OCI-LY1 (cell line): ENCODE results near the gene MGAT3.

Source experiments
- H2AFZ ChIP-seq: fragments of 200-600 bp; sonication (generic), shearing (Covaris generic); 2 replicates; pipeline ENCODE4 v1.6.0; 2014; ENCODE audit warnings: antibody characterized with exemption, mild to moderate bottlenecking, low read length
- H3F3A ChIP-seq: fragments of 200-600 bp; sonication (generic), shearing (Covaris generic); 2 replicates; pipeline ENCODE4 v1.6.0; 2014; ENCODE audit warnings: mild to moderate bottlenecking, antibody characterized with exemption, low read length, moderate library complexity; ENCODE audit not compliant: insufficient read depth
- H3K27ac ChIP-seq: fragments of 200-600 bp; sonication (generic); 2 replicates; pipeline ENCODE4 v1.5.1; 2014; ENCODE audit warnings: low read length, mixed run types, mild to moderate bottlenecking, low read depth; ENCODE audit not compliant: poor library complexity, severe bottlenecking
- H3K27me3 ChIP-seq: fragments of 200-600 bp; sonication (generic); 2 replicates; pipeline ENCODE4 v1.6.0; 2014; ENCODE audit warnings: antibody characterized with exemption, mild to moderate bottlenecking, low read length, moderate library complexity; ENCODE audit not compliant: insufficient read depth
- H3K36me3 ChIP-seq: fragments of 200-600 bp; sonication (generic); 2 replicates; pipeline ENCODE4 v1.6.1; 2014; ENCODE audit warnings: mild to moderate bottlenecking, antibody characterized with exemption, low read length, moderate library complexity, mixed read lengths; ENCODE audit not compliant: insufficient read depth
- H3K4me1 ChIP-seq: fragments of 200-600 bp; sonication (generic); 2 replicates; pipeline ENCODE4 v1.5.1; 2014; ENCODE audit warnings: mild to moderate bottlenecking, low read length, moderate library complexity; ENCODE audit not compliant: insufficient read depth, severe bottlenecking
- H3K4me2 ChIP-seq: fragments of 200-600 bp; sonication (generic), shearing (Covaris generic); 2 replicates; pipeline ENCODE4 v1.6.1; 2014; ENCODE audit warnings: low read length
- H3K4me3 ChIP-seq: fragments of 200-600 bp; sonication (generic); 2 replicates; pipeline ENCODE4 v1.5.1; 2014; ENCODE audit warnings: low read length, low read depth, mild to moderate bottlenecking, mixed read lengths; ENCODE audit not compliant: poor library complexity, severe bottlenecking
- H3K79me2 ChIP-seq: fragments of 200-600 bp; shearing (Covaris generic); 2 replicates; pipeline ENCODE4 v1.6.1; 2016; ENCODE audit warnings: mixed run types, low read length, mixed read lengths; ENCODE audit not compliant: insufficient read depth
- H3K9ac ChIP-seq: fragments of 200-600 bp; sonication (generic), shearing (Covaris generic); 2 replicates; pipeline ENCODE4 v1.6.1; 2014; ENCODE audit warnings: mild to moderate bottlenecking, low read length, mixed read lengths
- H3K9me2 ChIP-seq: fragments of 200-600 bp; sonication (generic), shearing (Covaris generic); 2 replicates; pipeline ENCODE4 v1.6.1; 2014; ENCODE audit warnings: low read depth, mild to moderate bottlenecking, low read length, mixed read lengths
- H3K9me3 ChIP-seq: fragments of 200-600 bp; shearing (Covaris generic); 2 replicates; pipeline ENCODE4 v1.6.1; 2014; ENCODE audit warnings: low read length, mixed read lengths
- H4K20me1 ChIP-seq: fragments of 200-600 bp; sonication (generic), shearing (Covaris generic); 2 replicates; pipeline ENCODE4 v1.6.0; 2016; ENCODE audit warnings: mild to moderate bottlenecking, low read length; ENCODE audit not compliant: insufficient read depth
- EZH2 ChIP-seq: fragments of 200-600 bp; sonication (generic), shearing (Covaris generic); IDR thresholded peaks from 2 replicates; pipeline ENCODE4 v1.8.0; 2017; ENCODE audit warnings: borderline replicate concordance, mixed run types, mild to moderate bottlenecking, antibody characterized with exemption, low read length, moderate library complexity, mixed read lengths
- TF ChIP-seq, protein P1 (sequence below): fragments of 200-600 bp; sonication (generic), shearing (Covaris generic); IDR thresholded peaks from 2 replicates; pipeline ENCODE4 v1.5.1; 2017; ENCODE audit warnings: mild to moderate bottlenecking, antibody characterized with exemption, low read length, moderate library complexity, mixed read lengths

The MGAT3 gene

DNA sequence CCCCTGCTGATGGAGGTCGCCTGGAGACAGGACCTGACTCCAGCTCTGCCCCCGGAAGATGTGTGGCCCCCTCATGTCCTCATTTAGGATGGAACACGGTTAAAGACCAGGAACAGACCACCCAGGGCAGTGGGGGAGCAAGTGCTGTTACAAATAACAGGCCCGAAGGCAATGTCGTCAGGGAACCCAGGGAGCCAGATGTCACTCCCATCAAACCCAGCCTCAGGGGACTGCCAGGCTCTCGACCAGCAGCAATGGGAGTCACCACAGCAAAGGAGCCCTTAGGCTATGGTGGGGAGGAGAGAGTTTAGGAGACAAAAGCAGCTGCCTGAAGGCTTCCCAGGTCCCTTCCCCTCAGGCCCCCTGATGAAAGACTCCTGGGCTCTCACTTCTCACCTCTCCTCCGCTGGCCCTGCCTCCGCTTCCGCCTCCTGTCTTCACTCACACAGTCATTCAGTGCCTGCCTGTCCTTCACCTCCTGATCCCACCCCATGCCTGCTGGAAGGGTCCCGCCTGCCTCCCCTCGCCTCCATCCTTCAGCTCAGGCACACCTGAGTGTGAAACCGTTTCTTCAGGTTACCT is 71.4 kb downstream of the MGAT3 start:
- Histone ChIP-seq H3K36me3 (peaks cover 58% of the 10 kb centered on the region), H3K4me1 (peaks cover 70% of the 10 kb centered on the region), H3F3A (peaks cover 28% of the 10 kb centered on the region), H4K20me1 (no peaks in the 10 kb centered on the region), H3K79me2 (peaks cover 14% of the 10 kb centered on the region), H3K9ac (peak overlapping the region; percentile 68), H3K9me3 (no peaks in the 10 kb centered on the region), H2AFZ (no peak overlapping the region), H3K27me3 (no peaks in the 10 kb centered on the region), H3K4me2 (peak overlapping the region; percentile 77), H3K9me2 (no peaks in the 10 kb centered on the region), H3K27ac (peak overlapping the region; percentile 98), H3K4me3 (peak overlapping the region; percentile 58)
- TF ChIP-seq, protein P1, sequence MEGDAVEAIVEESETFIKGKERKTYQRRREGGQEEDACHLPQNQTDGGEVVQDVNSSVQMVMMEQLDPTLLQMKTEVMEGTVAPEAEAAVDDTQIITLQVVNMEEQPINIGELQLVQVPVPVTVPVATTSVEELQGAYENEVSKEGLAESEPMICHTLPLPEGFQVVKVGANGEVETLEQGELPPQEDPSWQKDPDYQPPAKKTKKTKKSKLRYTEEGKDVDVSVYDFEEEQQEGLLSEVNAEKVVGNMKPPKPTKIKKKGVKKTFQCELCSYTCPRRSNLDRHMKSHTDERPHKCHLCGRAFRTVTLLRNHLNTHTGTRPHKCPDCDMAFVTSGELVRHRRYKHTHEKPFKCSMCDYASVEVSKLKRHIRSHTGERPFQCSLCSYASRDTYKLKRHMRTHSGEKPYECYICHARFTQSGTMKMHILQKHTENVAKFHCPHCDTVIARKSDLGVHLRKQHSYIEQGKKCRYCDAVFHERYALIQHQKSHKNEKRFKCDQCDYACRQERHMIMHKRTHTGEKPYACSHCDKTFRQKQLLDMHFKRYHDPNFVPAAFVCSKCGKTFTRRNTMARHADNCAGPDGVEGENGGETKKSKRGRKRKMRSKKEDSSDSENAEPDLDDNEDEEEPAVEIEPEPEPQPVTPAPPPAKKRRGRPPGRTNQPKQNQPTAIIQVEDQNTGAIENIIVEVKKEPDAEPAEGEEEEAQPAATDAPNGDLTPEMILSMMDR = no peak
- TF ChIP-seq EZH2 = no peak

DNA sequence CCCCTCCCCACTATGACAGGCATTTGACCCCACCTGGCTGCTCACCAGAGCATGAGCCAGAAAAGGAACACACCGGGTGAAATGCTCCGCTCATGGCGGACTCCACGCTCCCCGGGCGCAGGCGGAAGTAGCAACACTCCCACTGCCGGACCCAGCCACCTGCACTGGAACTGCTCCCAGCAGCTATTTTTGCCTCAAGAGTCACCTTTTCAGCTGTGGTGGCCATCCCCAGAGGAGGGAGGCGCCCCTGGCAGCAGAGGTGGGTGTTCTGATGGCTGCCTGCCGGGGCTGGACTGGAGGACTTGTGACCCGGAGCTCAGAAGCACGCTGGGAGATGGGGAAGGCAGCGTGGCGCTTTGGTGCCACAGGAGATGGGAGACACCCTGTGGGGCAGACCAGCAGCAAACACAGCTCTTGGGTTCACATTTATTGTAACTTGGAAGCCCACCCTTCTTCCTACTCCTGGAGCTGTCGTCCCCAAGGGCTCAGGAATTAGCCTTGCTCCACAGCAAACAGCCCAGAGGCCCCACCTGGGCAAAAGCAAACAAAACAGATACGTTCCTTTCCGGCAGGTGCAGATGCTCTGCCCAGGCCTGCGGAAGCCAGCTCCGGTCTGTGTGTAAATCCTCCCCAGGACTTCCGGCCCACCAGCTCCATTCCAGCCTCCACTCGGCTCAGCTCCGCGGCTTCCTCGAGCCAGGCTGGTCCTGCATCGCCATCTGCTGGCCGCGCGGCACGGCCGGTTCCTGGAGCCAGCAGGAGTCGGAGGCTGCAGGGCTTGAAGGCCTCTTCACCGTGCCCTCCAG is 72.1 kb downstream of the MGAT3 start:
- Histone ChIP-seq H3K79me2 (peaks cover 14% of the 10 kb centered on the region), H3K4me3 (peak overlapping the region; percentile 58), H2AFZ (no peak overlapping the region), H3K27ac (peak overlapping the region; percentile 98), H3K4me2 (peak overlapping the region; percentile 77), H3K9me2 (no peaks in the 10 kb centered on the region), H3K9ac (peak overlapping the region; percentile 68), H3K9me3 (no peaks in the 10 kb centered on the region), H4K20me1 (no peaks in the 10 kb centered on the region), H3K36me3 (peaks cover 54% of the 10 kb centered on the region), H3F3A (peaks cover 25% of the 10 kb centered on the region), H3K4me1 (peaks cover 72% of the 10 kb centered on the region), H3K27me3 (no peaks in the 10 kb centered on the region)
- no peak for TF ChIP-seq EZH2
- TF ChIP-seq, protein P1 = peak; percentile 98

DNA sequence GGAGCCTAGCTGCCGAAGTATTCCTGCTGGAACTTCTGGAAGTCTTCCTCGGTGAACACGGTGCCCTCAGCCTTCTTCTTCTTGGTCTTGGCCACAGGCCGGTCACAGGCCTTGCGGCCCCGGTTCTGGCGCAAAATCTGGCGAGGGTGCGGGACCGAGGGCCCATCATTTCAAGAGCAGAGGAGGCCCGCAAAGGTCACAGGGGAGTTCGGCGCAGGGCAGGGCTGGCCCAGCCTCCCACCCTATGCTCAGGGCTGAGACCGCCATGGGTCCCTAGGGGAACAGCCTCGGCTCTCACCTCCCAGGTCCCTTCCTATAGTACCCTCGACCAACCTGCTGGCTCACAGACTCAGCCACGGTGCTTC is 72.7 kb downstream of the MGAT3 start:
- TF ChIP-seq, protein P1 = no peak; the same call in 1 of the 2 replicates
- H3K27ac ChIP-seq = peak overlapping the region; percentile 98
- H3K9me3 ChIP-seq = no peaks in the 10 kb centered on the region
- H2AFZ ChIP-seq = no peak overlapping the region
- no peaks in the 10 kb centered on the region for H3K9me2 ChIP-seq
- peaks cover 14% of the 10 kb centered on the region for H3K79me2 ChIP-seq
- peak overlapping the region; percentile 49 for H3K4me3 ChIP-seq
- no peaks in the 10 kb centered on the region for H4K20me1 ChIP-seq
- H3K36me3 ChIP-seq = peaks cover 48% of the 10 kb centered on the region
- H3K9ac ChIP-seq = peak overlapping the region; percentile 52
- no peaks in the 10 kb centered on the region for H3K27me3 ChIP-seq
- H3F3A ChIP-seq = peaks cover 21% of the 10 kb centered on the region
- peaks cover 78% of the 10 kb centered on the region for H3K4me1 ChIP-seq
- peak overlapping the region; percentile 77 for H3K4me2 ChIP-seq
